Sigmoid colon (tissue), 7 donors: ENCODE data around the gene MTX1. TPM values are rescaled to one million over a fixed set of nuclear protein-coding genes. Genes with fewer than 3 reads are reported as not detected.
A peak's percentile ranks its signal among the peaks of the same experiment; 100 is the strongest.

Experiments used
- DNase-seq: peaks from one replicate; pipeline ENCODE4 v3.0.0-alpha.2; 2019
- H3K27ac ChIP-seq, 4 donors: fragments of 200-600 bp; sonication (generic); one replicate each; pipeline ENCODE4 v1.5.1; 2016 to 2019; ENCODE audit warnings: mild to moderate bottlenecking in 1 of 4
- H3K27me3 ChIP-seq, 3 donors: fragments of 200-600 bp; sonication (generic); one replicate each; pipeline ENCODE4 v1.5.1; 2019; ENCODE audit warnings: mild to moderate bottlenecking in 1 of 3
- H3K36me3 ChIP-seq, 4 donors: fragments of 200-600 bp; sonication (generic); one replicate each; pipeline ENCODE4 v1.5.1; 2016 to 2019
- H3K4me1 ChIP-seq, 4 donors: fragments of 200-600 bp; sonication (generic); one replicate each; pipeline ENCODE4 v1.5.1; 2017 to 2019
- H3K4me3 ChIP-seq, 4 donors: fragments of 200-600 bp; sonication (generic); one replicate each; pipeline ENCODE4 v1.5.1; 2017 to 2019; ENCODE audit warnings: mild to moderate bottlenecking in 2 of 4, moderate library complexity in 1 of 4
- H3K9me3 ChIP-seq, 4 donors: fragments of 200-600 bp in 3 of 4; sonication (generic) in 3 of 4; one replicate each; pipeline versions ENCODE4 v1.5.1 to v1.6.1; 2013 to 2019
- EP300 ChIP-seq, 4 donors: sonication (generic); formaldehyde crosslinking; IDR thresholded peaks; one replicate each; pipeline ENCODE4 v1.6.1; 2017; ENCODE audit warnings: antibody characterized with exemption in 4 of 4
- POLR2A ChIP-seq, 2 donors: fragments of 450-650 bp; IDR thresholded peaks; one replicate each; pipeline ENCODE4 v1.6.1; 2016; ENCODE audit warnings: antibody characterized with exemption in 2 of 2, mild to moderate bottlenecking in 2 of 2, moderate library complexity in 2 of 2
- POLR2AphosphoS5 ChIP-seq, 4 donors: sonication (generic); formaldehyde crosslinking; IDR thresholded peaks; one replicate each; pipeline ENCODE4 v1.6.1; 2017; ENCODE audit warnings: antibody characterized with exemption in 4 of 4
- WGBS, 2 donors: extraction: QIAGEN DNeasy Blood & Tissue Kit; methylation state at CpG; one replicate each; pipeline ENCODE4 v1.1.7; 2013; 5-methylcytosine and 5-hydroxymethylcytosine counted together
- intact Hi-C: fragments of 100-400 bp; cut with DNase I; formaldehyde crosslinking; loops from one replicate; pipeline ENCODE4 v1.15.1; 2023
- polyA plus RNA-seq, 3 donors: library from polyadenylated mRNA; stranded (reverse); fragments of 200-250 nt; gene quantifications; one replicate each; pipeline ENCODE4 v1.2.3, GENCODE V29; 2013
- total RNA-seq, 4 donors: library from RNA; depleted of rRNA; stranded (reverse); fragments of >200 nt; gene quantifications; one replicate each; pipeline ENCODE4 v1.1.0, GENCODE V29; 2016
- TF ChIP-seq, protein P1 (sequence below), 4 experiments: fragments of 450-650 bp in 3 of 4; fragments of 200-600 bp in 1 of 4; IDR thresholded peaks; one replicate each; pipeline ENCODE4 v1.5.1; 2016 to 2019; ENCODE audit warnings: antibody characterized with exemption in 4 of 4, mild to moderate bottlenecking in 3 of 4, moderate library complexity in 2 of 4
- donor health status: healthy with polysubstance abuse.
- donor health status: Bipolar disorder and iron deficiency.
- donor health status: healthy.

Gene MTX1
- total and polyA plus RNA-seq, 7 donors: 15.5 to 69.7 (median 29.8) TPM

DNA sequence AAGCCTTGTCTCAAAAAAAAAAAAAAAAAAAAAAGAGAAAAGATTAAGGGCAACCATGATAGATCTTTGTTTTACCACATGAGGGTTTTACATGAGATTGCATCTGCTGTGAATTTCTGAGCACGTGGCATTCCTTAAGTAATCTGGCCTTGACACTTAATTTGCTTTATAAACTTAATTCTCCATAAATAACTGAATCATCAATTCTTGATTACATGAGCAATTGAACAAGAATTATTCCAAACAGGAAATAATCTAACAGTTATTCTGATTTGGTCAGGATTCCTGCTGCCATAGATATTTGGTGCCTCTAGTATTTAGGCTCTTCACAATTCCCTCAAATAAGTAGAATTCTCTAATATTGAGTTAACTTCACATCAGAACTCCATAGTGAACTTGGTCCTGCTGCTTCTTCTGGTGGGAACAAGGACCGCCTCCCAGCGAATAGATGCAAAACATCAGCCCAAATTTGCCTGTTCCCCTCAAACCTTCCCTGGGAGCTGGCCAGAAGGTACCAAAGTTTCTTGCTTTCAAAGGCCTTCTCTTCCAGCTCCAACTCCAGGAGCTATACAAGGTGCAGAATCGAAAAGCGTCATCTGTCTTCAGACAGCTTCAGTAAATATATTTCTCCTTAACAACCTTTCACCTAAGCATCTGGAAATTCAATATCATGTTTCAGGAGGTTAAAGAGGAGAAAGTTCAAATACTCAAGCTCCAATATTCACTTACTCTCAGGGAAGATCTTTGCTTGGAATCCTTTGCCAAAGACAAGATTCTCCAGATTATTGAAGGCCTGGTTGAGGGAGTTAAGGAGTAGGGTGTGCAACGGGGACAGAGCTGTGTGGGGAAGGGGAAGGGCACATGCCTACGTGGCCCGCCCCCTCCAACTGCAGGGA is 36.4 kb upstream of the MTX1 start:
- peak overlapping the region; percentile 50 to 83 (median 75) for H3K4me3 ChIP-seq
- TF ChIP-seq POLR2A (IDR thresholded peaks at IDR 0.05) (no peak), EP300 (IDR thresholded peaks at IDR 0.05) (no peak), POLR2AphosphoS5 (IDR thresholded peaks at IDR 0.05) (no peak)
- TF ChIP-seq, protein P1, sequence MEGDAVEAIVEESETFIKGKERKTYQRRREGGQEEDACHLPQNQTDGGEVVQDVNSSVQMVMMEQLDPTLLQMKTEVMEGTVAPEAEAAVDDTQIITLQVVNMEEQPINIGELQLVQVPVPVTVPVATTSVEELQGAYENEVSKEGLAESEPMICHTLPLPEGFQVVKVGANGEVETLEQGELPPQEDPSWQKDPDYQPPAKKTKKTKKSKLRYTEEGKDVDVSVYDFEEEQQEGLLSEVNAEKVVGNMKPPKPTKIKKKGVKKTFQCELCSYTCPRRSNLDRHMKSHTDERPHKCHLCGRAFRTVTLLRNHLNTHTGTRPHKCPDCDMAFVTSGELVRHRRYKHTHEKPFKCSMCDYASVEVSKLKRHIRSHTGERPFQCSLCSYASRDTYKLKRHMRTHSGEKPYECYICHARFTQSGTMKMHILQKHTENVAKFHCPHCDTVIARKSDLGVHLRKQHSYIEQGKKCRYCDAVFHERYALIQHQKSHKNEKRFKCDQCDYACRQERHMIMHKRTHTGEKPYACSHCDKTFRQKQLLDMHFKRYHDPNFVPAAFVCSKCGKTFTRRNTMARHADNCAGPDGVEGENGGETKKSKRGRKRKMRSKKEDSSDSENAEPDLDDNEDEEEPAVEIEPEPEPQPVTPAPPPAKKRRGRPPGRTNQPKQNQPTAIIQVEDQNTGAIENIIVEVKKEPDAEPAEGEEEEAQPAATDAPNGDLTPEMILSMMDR (IDR thresholded peaks at IDR 0.05): no peak
- peaks cover 12 to 32% (median 20%) of the 10 kb centered on the region in 3 donors for H3K27me3 ChIP-seq
- peaks cover 0 to 48% (median 35%) of the 10 kb centered on the region in 4 donors for H3K4me1 ChIP-seq
- no peak for DNase-seq
- intact Hi-C loops: loop anchor here (5.0 kb wide), 2 partner anchors 35 to 55 kb away; partner anchors contain the start of gene SLC50A1
- peaks cover 7 to 21% (median 14%) of the 10 kb centered on the region in 4 donors for H3K36me3 ChIP-seq
- WGBS, 2 donors: 44 to 53% methylated on average over 8 of the region's 8 CpGs
- H3K27ac ChIP-seq: peak overlapping the region; percentile 91 to 97 (median 94)
- no peaks in the 10 kb centered on the region for H3K9me3 ChIP-seq

DNA sequence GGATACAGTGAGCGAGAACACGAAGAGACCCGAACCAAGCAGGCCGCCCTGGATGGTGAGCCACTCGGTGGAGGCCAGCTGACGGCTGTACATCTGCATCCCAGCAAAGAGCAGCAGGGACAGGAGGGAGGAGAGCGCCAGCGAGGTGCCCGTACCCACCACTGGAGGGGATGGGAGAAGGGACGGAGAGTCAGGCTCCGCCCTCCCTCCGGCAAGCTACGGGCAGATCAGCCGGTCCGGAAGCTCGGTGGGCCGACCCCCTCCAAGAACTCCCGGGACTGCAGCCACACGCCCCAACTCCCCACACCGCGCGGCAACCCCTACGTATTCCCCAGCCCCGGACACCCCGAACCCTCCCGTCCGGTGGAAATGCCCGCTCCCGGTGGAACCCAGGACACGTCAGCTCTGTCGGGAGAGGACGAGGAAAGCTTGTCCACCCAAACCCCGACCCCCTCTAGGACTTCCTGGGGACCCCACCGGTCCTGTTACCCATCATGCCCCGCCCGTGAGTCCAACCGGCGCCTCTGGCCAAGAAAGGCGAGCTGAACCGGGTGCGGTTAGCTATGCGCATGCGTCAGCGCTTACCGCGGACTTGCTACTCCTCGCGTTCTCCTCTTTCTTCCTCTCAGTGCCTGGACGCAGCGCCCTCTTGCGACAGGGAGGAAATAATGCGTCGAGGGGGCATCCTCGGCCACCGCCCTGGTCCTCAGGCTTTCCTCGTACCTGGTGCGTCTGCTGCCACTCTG is 35.6 kb upstream of the MTX1 start, which contains the start of gene KRTCAP2:
Gene KRTCAP2 (minus strand): TSS at position 573 of the 746 bp plus-strand sequence. CDS start 80 bp downstream, at position 493.
- peak; percentile 98 for DNase-seq
- WGBS, 2 donors: 0 to 1% methylated on average over 57 of the region's 57 CpGs
- peak in 1 of 4 donors; percentile 3 for TF ChIP-seq EP300 (IDR thresholded peaks at IDR 0.05)
- peak; percentile 68 to 93 (median 86) for TF ChIP-seq POLR2AphosphoS5 (IDR thresholded peaks at IDR 0.05)
- peak; percentile 53 to 54 for TF ChIP-seq POLR2A (IDR thresholded peaks at IDR 0.05)
- TF ChIP-seq, protein P1 (IDR thresholded peaks at IDR 0.05): peak; percentile 78 to 92 (median 90)
- Histone ChIP-seq H3K27ac (peak within 1 kb of the TSS; percentile 91 to 97 (median 94)), H3K4me3 (peak within 1 kb of the TSS; percentile 50 to 83 (median 75)), H3K4me1 (peaks cover 0 to 42% (median 28%) of the 10 kb centered on the region in 4 donors), H3K36me3 (peaks cover 7 to 21% (median 14%) of the 10 kb centered on the region in 4 donors), H3K27me3 (peaks cover 12 to 29% (median 20%) of the 10 kb centered on the region in 3 donors), H3K9me3 (no peaks in the 10 kb centered on the region)
- intact Hi-C loops: loop anchor here (5.0 kb wide), 2 partner anchors 36 to 54 kb away; partner anchors contain the start of gene SLC50A1

DNA sequence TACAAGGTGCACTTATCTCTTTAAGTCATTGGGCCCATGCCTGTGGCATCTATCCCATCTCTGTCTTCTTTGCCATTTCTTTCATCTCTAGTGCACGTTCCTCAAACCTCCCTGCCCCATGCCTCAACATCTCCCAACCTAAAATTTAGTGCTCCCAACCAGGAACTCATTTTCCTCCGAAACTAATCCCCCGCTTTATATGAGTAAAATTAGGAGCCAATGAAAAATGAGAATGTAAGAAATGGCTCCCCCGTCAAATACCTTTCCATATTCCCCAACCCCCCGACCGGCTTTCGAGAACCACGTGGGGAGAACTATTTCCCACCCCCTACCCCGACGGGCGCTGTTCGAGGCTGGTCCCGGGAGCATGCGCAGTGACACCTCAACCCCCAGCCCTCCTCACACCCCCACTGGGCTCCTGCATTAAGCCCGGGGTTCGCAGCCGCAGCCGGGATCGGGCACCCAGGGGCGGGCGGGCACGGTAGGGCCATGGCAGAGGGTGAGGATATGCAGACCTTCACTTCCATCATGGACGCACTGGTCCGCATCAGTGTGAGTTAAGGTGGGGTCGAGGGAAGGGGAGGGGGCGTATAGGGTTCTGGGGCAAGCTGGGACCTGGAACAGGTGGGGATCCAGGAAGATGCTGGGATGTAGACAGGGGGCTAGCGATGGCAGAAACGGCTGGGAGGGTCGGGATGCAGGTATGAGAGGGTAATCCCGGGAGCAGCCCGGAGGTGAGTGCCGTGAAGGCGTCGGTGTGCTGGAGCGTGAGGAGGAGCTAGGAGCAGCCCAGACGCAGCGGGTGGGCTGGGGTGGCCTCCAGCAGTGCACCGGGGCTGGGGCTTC is 34.8 kb upstream of the MTX1 start, which contains the start of gene TRIM46:
Gene TRIM46 (plus strand): TSS at position 372 of the 846 bp plus-strand sequence. CDS start 118 bp downstream, at position 490.
- Histone ChIP-seq H3K4me1 (peaks cover 0 to 39% (median 26%) of the 10 kb centered on the region in 4 donors), H3K27ac (peak within 1 kb of the TSS; percentile 91 to 97 (median 94)), H3K36me3 (peaks cover 5 to 18% (median 14%) of the 10 kb centered on the region in 4 donors), H3K9me3 (no peaks in the 10 kb centered on the region), H3K4me3 (peak within 1 kb of the TSS; percentile 50 to 83 (median 75)), H3K27me3 (peaks cover 12 to 29% (median 20%) of the 10 kb centered on the region in 3 donors)
- 2 to 6% methylated on average over 38 of the region's 38 CpGs for WGBS, 2 donors
- no peak for TF ChIP-seq EP300 (IDR thresholded peaks at IDR 0.05)
- TF ChIP-seq POLR2AphosphoS5 (IDR thresholded peaks at IDR 0.05): no peak
- TF ChIP-seq POLR2A (IDR thresholded peaks at IDR 0.05): no peak
- TF ChIP-seq, protein P1 (IDR thresholded peaks at IDR 0.05): no peak
- DNase-seq: peak; percentile 60
- intact Hi-C loops: loop anchor here (5.0 kb wide), 2 partner anchors 36 to 54 kb away; partner anchors contain the start of gene SLC50A1
